ENCODE results near the gene NPRL2. TPM values are rescaled to one million over a fixed set of nuclear protein-coding genes. Genes with fewer than 3 reads are reported as not detected.
A peak's percentile ranks its signal among the peaks of the same experiment; 100 is the strongest.

NPRL2 gene
- total RNA-seq, 1 donor from 2014 or later = 27.3 TPM

GRCh38 chr3:50350213-50350526 is 405 bp downstream of the NPRL2 start:
- peak overlapping the region; percentile 78 for H3K4me3 ChIP-seq (ENCODE audit: low read depth, low read length)
- no peak for TF ChIP-seq CTCF (conservative IDR thresholded peaks at IDR 0.05; ENCODE audit: low read depth, low read length)
- DNase-seq (ENCODE audit: low read depth) = no peak

DNA sequence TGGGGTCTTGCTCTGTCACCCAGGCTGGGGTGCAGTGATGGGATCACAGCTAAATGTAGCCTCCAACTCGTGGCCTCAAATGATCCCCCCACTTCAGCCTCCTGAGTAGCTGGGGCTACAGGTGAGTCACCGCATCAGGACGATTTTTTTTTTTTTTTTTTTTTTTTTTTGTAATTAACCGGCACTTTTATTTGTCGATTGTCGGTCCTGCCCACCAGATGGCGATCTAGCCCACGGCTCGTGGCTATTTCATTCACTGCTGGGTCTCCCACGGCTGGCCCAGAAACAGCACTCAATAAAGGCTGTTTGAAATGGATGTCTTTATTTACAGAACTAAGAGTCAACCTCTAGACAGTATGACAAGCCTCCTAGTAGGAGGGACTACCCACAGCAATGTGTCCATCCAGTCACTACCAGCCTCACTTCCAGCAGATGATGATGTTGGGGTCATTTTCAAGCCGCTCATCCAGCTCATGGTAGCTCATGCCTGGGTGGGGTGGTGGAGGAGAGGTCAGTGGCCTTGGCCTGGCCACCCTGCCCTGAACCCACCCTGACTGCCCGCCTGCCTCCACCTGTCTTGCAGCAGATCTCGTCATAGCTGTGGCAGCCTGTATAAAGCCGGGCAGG is 3.3 kb downstream of the NPRL2 start:
- peak; percentile 77 for TF ChIP-seq CTCF (conservative IDR thresholded peaks at IDR 0.05; ENCODE audit: low read depth, low read length)
- DNase-seq (ENCODE audit: low read depth) = no peak

DNA sequence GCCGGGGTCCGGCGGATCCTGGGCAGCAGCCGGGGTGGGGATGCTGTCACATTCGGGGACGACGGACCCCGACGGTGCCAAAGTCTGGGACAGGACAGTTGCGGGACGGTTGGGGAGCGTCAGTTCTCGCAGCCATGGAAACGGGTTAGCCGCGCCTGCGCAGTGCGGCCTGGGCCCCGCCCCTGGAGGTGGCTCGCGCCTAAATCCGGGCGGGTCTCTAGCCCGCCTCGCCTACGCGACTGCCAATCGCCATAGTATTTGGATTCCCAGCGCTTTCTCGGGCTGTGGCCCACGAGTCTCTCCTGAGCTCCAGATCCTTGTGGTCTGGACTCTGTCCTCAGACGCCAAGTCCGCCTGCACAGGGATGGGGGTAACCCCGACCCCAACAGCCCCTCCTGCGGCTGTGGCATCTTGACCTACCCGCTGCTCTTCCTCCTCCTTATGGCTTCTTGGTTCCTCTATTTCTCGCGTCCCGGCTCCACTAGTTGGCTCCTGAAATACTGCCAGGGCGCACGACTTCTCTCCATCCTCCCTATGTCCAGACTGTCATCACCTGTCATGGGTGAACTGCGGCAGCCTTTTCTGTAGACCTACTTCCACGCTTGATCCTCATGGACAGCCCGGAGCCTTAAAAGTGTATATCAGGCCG is 4.9 kb downstream of the NPRL2 start, which contains the start of gene ZMYND10:
ZMYND10 (minus strand) TSS at position 147 of the 649 bp plus-strand sequence. CDS start 153 bp downstream, outside the sequence.
- TF ChIP-seq CTCF (conservative IDR thresholded peaks at IDR 0.05; ENCODE audit: low read depth, low read length) = no peak
- DNase-seq (ENCODE audit: low read depth) = no peak

More for the DNA sequence above, 3.3 kb downstream of the NPRL2 start:
- H3K4me3 ChIP-seq (ENCODE audit: low read depth, low read length) = no peak overlapping the region

GRCh38 chr3:50345008-50345407 is 5.6 kb downstream of the NPRL2 start:
- no peak for DNase-seq (ENCODE audit: low read depth)

More for the DNA sequence above, 4.9 kb downstream of the NPRL2 start, which contains the start of gene ZMYND10:
- peak within 1 kb of the TSS; percentile 66 for H3K4me3 ChIP-seq (ENCODE audit: low read depth, low read length)

GRCh38 chr3:50342813-50343633 is 7.6 kb downstream of the NPRL2 start:
- no peak for TF ChIP-seq CTCF (conservative IDR thresholded peaks at IDR 0.05; ENCODE audit: low read depth, low read length)
- no peak for DNase-seq (ENCODE audit: low read depth)

More at GRCh38 chr3:50345008-50345407, 5.6 kb downstream of the NPRL2 start:
- peak overlapping the region; percentile 66 for H3K4me3 ChIP-seq (ENCODE audit: low read depth, low read length)
- TF ChIP-seq CTCF (conservative IDR thresholded peaks at IDR 0.05; ENCODE audit: low read depth, low read length) = no peak

GRCh38 chr3:50341996-50342650 is 8.5 kb downstream of the NPRL2 start:
- no peak for TF ChIP-seq CTCF (conservative IDR thresholded peaks at IDR 0.05; ENCODE audit: low read depth, low read length)
- no peak for DNase-seq (ENCODE audit: low read depth)
- H3K4me3 ChIP-seq (ENCODE audit: low read depth, low read length) = no peak overlapping the region

More at GRCh38 chr3:50342813-50343633, 7.6 kb downstream of the NPRL2 start:
- no peak overlapping the region for H3K4me3 ChIP-seq (ENCODE audit: low read depth, low read length)
